K562 (cell line): ENCODE measurements around the gene PIGX. TPM values are rescaled to one million over a fixed set of nuclear protein-coding genes. Genes with fewer than 3 reads are reported as not detected.

Experiments used
- ARHGAP35 ChIP-seq: fragments of 450-650 bp; IDR thresholded peaks from 2 replicates; pipeline ENCODE4 v1.6.1; 2018; ENCODE audit not compliant: partially characterized antibody
- CREM ChIP-seq: IDR thresholded peaks from 2 replicates; pipeline ENCODE4 v1.6.1; 2014; ENCODE audit warnings: antibody characterized with exemption, low read depth
- HES1 ChIP-seq: fragments of 450-650 bp; IDR thresholded peaks from 2 replicates; pipeline ENCODE4 v1.6.1; 2016; ENCODE audit warnings: low read depth, mild to moderate bottlenecking, moderate library complexity
- ILF3 ChIP-seq: fragments of 450-650 bp; IDR thresholded peaks from 2 replicates; pipeline ENCODE4 v1.6.1; 2018; ENCODE audit warnings: antibody characterized with exemption, mild to moderate bottlenecking, moderate library complexity, borderline replicate concordance
- KHSRP ChIP-seq: fragments of 450-650 bp; IDR thresholded peaks from 2 replicates; pipeline ENCODE4 v1.6.1; 2017
- SMARCC2 ChIP-seq: fragments of 450-650 bp; IDR thresholded peaks from 2 replicates; pipeline ENCODE4 v1.6.1; 2017; ENCODE audit warnings: antibody characterized with exemption, moderate library complexity, mild to moderate bottlenecking, low read depth
- SNIP1 ChIP-seq: fragments of 450-650 bp; IDR thresholded peaks from 2 replicates; pipeline ENCODE4 v1.7.1; 2017; ENCODE audit warnings: low read depth, mild to moderate bottlenecking
- STAG1 ChIP-seq: sonication (generic); formaldehyde crosslinking; IDR thresholded peaks from 2 replicates; pipeline ENCODE4 v1.5.0; 2020; ENCODE audit warnings: missing genetic modification reagents, borderline replicate concordance
- XRCC4 ChIP-seq: IDR thresholded peaks from one replicate; pipeline ENCODE4 v1.6.1; 2011; ENCODE audit not compliant: insufficient read depth, insufficient read length; ENCODE audit errors: extremely low read depth
- ZBTB43 ChIP-seq: sonication (generic); formaldehyde crosslinking; IDR thresholded peaks from 2 replicates; pipeline ENCODE4 v1.8.0; 2023; ENCODE audit warnings: mild to moderate bottlenecking, missing genetic modification reagents
- ZBTB5 ChIP-seq: fragments of 450-650 bp; IDR thresholded peaks from 2 replicates; pipeline ENCODE4 v1.6.1; 2017; ENCODE audit warnings: antibody characterized with exemption
- ZNF232 ChIP-seq: sonication (generic); formaldehyde crosslinking; IDR thresholded peaks from 2 replicates; pipeline ENCODE4 v1.8.0; 2022; ENCODE audit warnings: mild to moderate bottlenecking, missing genetic modification reagents
- ZNF274 ChIP-seq: IDR thresholded peaks from 2 replicates; pipeline ENCODE4 v1.6.1; 2011; ENCODE audit warnings: low read depth, mild to moderate bottlenecking, low read length, moderate library complexity, borderline replicate concordance
- ZNF316 ChIP-seq: fragments of 450-650 bp; IDR thresholded peaks from 2 replicates; pipeline ENCODE4 v1.6.1; 2016
- polyA plus RNA-seq, 8 experiments: library from polyadenylated mRNA; depleted of rRNA in 4 of 8; stranded (reverse) in 5 of 8; unstranded in 3 of 8; fragments of >200 nt; fragmentation: Nextera tagmentation in 2 of 8; fragmentation: Illumina TruSeq in 1 of 8; extraction: Ambion mirVana in 2 of 8; extraction: Trizol in 1 of 8; gene quantifications; 2 replicates each; pipeline versions ENCODE4 v1.2.1 to v1.2.3, GENCODE V29; 2011 to 2014; ENCODE audit warnings: inconsistent platforms in 1 of 8, missing spikeins in 1 of 8
- total RNA-seq, 7 experiments: library from RNA; depleted of rRNA in 6 of 7; stranded (reverse); fragments of >200 nt in 6 of 7; fragmentation: Illumina TruSeq in 2 of 7; extraction: Trizol in 2 of 7; gene quantifications; 2 replicates each; pipeline versions ENCODE4 v1.2.1 to v1.2.3, GENCODE V29; 2011 to 2021; ENCODE audit warnings: low replicate concordance in 1 of 7
- TF ChIP-seq, protein P1 (sequence below), 2 experiments: fragments of 450-650 bp in 1 of 2; IDR thresholded peaks; 2 replicates each; pipeline ENCODE4 v1.6.1; 2011 to 2017; ENCODE audit warnings: low read depth in 2 of 2, antibody characterized with exemption in 1 of 2, borderline replicate concordance in 1 of 2, low read length in 1 of 2, mild to moderate bottlenecking in 1 of 2, mixed read lengths in 1 of 2; ENCODE audit not compliant: control insufficient read depth in 1 of 2
- TF ChIP-seq, protein P2 (sequence below), 3 experiments: fragments of 200-800 bp in 1 of 3; fragments of 250-450 bp in 1 of 3; fragments of 450-650 bp in 1 of 3; sonication (Bioruptor Pico) in 1 of 3; sonication (Bioruptor generic) in 1 of 3; formaldehyde crosslinking in 1 of 3; IDR thresholded peaks; 2 replicates each; pipeline versions ENCODE4 v1.6.1 to v1.8.0; 2016 to 2022; ENCODE audit warnings: mild to moderate bottlenecking in 2 of 3, missing genetic modification characterization in 2 of 3, missing compliant biosample characterization in 1 of 3, moderate library complexity in 1 of 3

Gene PIGX
- total and polyA plus RNA-seq, 9 of the 15 experiments (the other 6 are each of a cell fraction or from before 2014, with no cell fraction given): 3.7 to 36.3 (median 26.9) TPM

DNA sequence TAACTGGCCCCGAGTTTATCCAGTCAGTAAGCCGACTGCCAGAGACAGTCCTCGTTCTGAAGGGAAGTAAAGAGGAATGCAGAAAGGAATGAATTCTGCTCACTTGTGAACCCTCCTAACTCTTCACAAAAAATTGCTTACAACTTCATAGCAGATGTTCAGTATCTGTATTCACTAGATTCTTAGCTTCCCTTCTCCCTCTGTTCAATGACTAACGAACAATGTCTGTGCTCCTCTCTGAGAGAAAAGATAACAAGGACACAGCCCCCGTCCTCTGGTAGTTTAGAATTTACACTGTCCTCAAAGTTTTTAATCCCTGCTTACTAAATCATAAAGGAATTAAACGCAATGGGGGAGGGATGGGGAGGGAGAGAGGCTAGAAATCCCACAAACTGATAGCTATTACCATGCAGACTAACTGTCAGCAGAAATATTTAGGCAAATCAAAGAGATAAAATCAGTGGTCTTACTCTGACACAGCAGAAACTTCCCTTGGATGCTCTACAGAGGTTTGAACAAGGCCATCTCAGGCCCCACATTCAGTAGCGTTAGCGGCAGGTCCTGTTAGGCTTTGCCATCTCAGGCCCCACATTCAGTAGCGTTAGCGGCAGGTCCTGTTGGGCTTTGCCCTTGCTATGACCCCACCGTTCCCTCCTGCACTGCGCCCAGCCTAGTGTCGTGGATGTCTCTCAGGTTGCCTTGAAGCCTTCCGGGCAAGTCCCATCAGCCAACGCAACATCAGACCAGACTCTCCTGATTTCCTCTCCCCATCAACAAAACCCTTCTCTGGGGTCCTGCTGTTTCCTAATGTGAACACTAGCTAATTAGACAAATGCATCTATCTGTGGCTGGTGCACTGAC lies 49.2 kb upstream of the PIGX start (continued):
- TF ChIP-seq, protein P1, sequence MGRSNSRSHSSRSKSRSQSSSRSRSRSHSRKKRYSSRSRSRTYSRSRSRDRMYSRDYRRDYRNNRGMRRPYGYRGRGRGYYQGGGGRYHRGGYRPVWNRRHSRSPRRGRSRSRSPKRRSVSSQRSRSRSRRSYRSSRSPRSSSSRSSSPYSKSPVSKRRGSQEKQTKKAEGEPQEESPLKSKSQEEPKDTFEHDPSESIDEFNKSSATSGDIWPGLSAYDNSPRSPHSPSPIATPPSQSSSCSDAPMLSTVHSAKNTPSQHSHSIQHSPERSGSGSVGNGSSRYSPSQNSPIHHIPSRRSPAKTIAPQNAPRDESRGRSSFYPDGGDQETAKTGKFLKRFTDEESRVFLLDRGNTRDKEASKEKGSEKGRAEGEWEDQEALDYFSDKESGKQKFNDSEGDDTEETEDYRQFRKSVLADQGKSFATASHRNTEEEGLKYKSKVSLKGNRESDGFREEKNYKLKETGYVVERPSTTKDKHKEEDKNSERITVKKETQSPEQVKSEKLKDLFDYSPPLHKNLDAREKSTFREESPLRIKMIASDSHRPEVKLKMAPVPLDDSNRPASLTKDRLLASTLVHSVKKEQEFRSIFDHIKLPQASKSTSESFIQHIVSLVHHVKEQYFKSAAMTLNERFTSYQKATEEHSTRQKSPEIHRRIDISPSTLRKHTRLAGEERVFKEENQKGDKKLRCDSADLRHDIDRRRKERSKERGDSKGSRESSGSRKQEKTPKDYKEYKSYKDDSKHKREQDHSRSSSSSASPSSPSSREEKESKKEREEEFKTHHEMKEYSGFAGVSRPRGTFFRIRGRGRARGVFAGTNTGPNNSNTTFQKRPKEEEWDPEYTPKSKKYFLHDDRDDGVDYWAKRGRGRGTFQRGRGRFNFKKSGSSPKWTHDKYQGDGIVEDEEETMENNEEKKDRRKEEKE (IDR thresholded peaks at IDR 0.05; ENCODE audit: borderline replicate concordance in 1 of 2, control insufficient read depth in 1 of 2, low read depth in 2 of 2, low read length in 1 of 2): no peak
- peak; percentile 92 for TF ChIP-seq ZNF316
- TF ChIP-seq STAG1 (CRISPR knock-in tag): no peak
- TF ChIP-seq SNIP1: no peak
- TF ChIP-seq ZNF232 (CRISPR knock-in tag): no peak
- no peak for TF ChIP-seq KHSRP
- no peak for TF ChIP-seq ILF3
- no peak for TF ChIP-seq ZNF274
- peak; percentile 81 for TF ChIP-seq SMARCC2
- TF ChIP-seq ZBTB5: no peak
- TF ChIP-seq XRCC4: no peak
- TF ChIP-seq CREM: 0 out of 2 replicates have a peak, but pooled peaks have one; percentile 24
- TF ChIP-seq ZBTB43: no peak
- TF ChIP-seq HES1: peak; percentile 23; the same call in 1 of the 2 replicates
- no peak for TF ChIP-seq ARHGAP35
- TF ChIP-seq, protein P2, sequence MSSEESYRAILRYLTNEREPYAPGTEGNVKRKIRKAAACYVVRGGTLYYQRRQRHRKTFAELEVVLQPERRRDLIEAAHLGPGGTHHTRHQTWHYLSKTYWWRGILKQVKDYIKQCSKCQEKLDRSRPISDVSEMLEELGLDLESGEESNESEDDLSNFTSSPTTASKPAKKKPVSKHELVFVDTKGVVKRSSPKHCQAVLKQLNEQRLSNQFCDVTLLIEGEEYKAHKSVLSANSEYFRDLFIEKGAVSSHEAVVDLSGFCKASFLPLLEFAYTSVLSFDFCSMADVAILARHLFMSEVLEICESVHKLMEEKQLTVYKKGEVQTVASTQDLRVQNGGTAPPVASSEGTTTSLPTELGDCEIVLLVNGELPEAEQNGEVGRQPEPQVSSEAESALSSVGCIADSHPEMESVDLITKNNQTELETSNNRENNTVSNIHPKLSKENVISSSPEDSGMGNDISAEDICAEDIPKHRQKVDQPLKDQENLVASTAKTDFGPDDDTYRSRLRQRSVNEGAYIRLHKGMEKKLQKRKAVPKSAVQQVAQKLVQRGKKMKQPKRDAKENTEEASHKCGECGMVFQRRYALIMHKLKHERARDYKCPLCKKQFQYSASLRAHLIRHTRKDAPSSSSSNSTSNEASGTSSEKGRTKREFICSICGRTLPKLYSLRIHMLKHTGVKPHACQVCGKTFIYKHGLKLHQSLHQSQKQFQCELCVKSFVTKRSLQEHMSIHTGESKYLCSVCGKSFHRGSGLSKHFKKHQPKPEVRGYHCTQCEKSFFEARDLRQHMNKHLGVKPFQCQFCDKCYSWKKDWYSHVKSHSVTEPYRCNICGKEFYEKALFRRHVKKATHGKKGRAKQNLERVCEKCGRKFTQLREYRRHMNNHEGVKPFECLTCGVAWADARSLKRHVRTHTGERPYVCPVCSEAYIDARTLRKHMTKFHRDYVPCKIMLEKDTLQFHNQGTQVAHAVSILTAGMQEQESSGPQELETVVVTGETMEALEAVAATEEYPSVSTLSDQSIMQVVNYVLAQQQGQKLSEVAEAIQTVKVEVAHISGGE (CRISPR knock-in tag; IDR thresholded peaks at IDR 0.05): peak in 1 of 3 experiments; percentile 30; a peak in 1 of 6 replicates
